Endothelial cell of umbilical vein (primary cell): ENCODE measurements around the gene CDCP1. TPM values are rescaled to one million over a fixed set of nuclear protein-coding genes. Genes with fewer than 3 reads are reported as not detected.

Source experiments
- BruUV-seq: library from RNA; stranded (reverse); fragments of 400-500 nt; replicated peaks from 2 replicates; lab custom pipeline; 2021; lab: Mats Ljungman, UMichigan
- CTCF ChIA-PET: fragments of 300-600, 350-600 bp; sonication (Branson Sonifier 250); formaldehyde crosslinking; loops from one replicate; lab custom pipeline; 2021; ENCODE audit warnings: antibody characterized with exemption, inconsistent platforms; lab: Charles Lee
- POLR2A ChIA-PET: fragments of 300-600, 350-600 bp; sonication (Branson Sonifier 250); formaldehyde crosslinking; loops from one replicate; lab custom pipeline; 2021; ENCODE audit warnings: antibody characterized with exemption, inconsistent platforms; lab: Charles Lee
- DNase-seq: peaks from one replicate; pipeline ENCODE4 v3.0.0-alpha.2; 2011; ENCODE audit warnings: low read depth, low spot score
- FAIRE-seq: peaks from 2 replicates; lab custom pipeline; 2011; peaks lifted over from hg19 to GRCh38; lab: Jason Lieb, UNC
- H2AFZ ChIP-seq: 2 replicates; pipeline ENCODE4 v1.6.0; 2012; ENCODE audit warnings: low read depth, low read length, control low read depth, inconsistent platforms
- H3K27ac ChIP-seq: 2 replicates; pipeline ENCODE4 v1.5.1; 2011; ENCODE audit warnings: low read depth, mild to moderate bottlenecking, control low read depth, low read length, moderate library complexity; ENCODE audit not compliant: insufficient read depth
- H3K27me3 ChIP-seq, 2 experiments: 2 replicates each; pipeline versions ENCODE4 v1.6.0 to v1.6.1; 2011; ENCODE audit warnings: low read length in 2 of 2, mixed read lengths in 1 of 2; ENCODE audit not compliant: control insufficient read depth in 2 of 2, insufficient read depth in 2 of 2
- H3K36me3 ChIP-seq, 2 experiments: 2 replicates in 1 of 2; 3 replicates in 1 of 2; pipeline ENCODE4 v1.5.1; 2011; ENCODE audit warnings: low read length in 2 of 2, mild to moderate bottlenecking in 1 of 2, moderate library complexity in 1 of 2; ENCODE audit not compliant: control insufficient read depth in 2 of 2, insufficient read depth in 2 of 2; ENCODE audit errors: extremely low read depth in 1 of 2
- H3K4me1 ChIP-seq: 3 replicates; pipeline ENCODE4 v1.5.1; 2011; ENCODE audit warnings: mild to moderate bottlenecking, low read length; ENCODE audit not compliant: control insufficient read depth, insufficient read depth; ENCODE audit errors: extremely low read depth
- H3K4me2 ChIP-seq: 2 replicates; pipeline ENCODE4 v1.6.1; 2011; ENCODE audit warnings: low read length, control low read depth, mixed read lengths; ENCODE audit not compliant: insufficient read depth
- H3K4me3 ChIP-seq, 3 experiments: fragments of 200-600 bp in 1 of 3; sonication (generic), shearing (Covaris generic) in 1 of 3; replicated peaks in 1 of 3; 2 replicates each; pipeline ENCODE4 v1.5.1; 2011 to 2016; ENCODE audit warnings: control low read depth in 3 of 3, low read length in 3 of 3, mild to moderate bottlenecking in 2 of 3, inconsistent platforms in 1 of 3, low read depth in 1 of 3, moderate library complexity in 1 of 3; ENCODE audit not compliant: insufficient read depth in 1 of 3
- H3K79me2 ChIP-seq: 2 replicates; pipeline ENCODE4 v1.6.0; 2012; ENCODE audit warnings: low read length, inconsistent platforms; ENCODE audit not compliant: control insufficient read depth, insufficient read depth
- H3K9ac ChIP-seq: replicated peaks from 2 replicates; pipeline ENCODE3; 2011; ENCODE audit warnings: low read length, control low read depth; ENCODE audit not compliant: insufficient read depth; ENCODE audit errors: extremely low read depth
- H3K9me1 ChIP-seq: replicated peaks from 3 replicates; pipeline ENCODE4 v1.6.0; 2011; ENCODE audit warnings: mild to moderate bottlenecking, low read length; ENCODE audit not compliant: control insufficient read depth, insufficient read depth; ENCODE audit errors: extremely low read depth
- H3K9me3 ChIP-seq: replicated peaks from 2 replicates; pipeline ENCODE4 v1.5.1; 2012; ENCODE audit warnings: low read length, inconsistent platforms; ENCODE audit not compliant: control insufficient read depth, insufficient read depth
- H4K20me1 ChIP-seq: replicated peaks from 2 replicates; pipeline ENCODE3; 2011; ENCODE audit warnings: mild to moderate bottlenecking, low read length; ENCODE audit not compliant: control insufficient read depth, insufficient read depth; ENCODE audit errors: extremely low read depth
- CTCF ChIP-seq, 2 donors: IDR thresholded peaks; 1 replicate in 1 of 2; 2 replicates in 1 of 2; pipeline ENCODE4 v1.5.1; 2011; ENCODE audit warnings: low read length in 2 of 2, mild to moderate bottlenecking in 2 of 2, moderate library complexity in 2 of 2, control low read depth in 1 of 2, inconsistent platforms in 1 of 2, low read depth in 1 of 2; ENCODE audit not compliant: insufficient read depth in 1 of 2; ENCODE audit errors: extremely low read depth in 1 of 2
- EZH2 ChIP-seq: IDR thresholded peaks from 2 replicates; pipeline ENCODE4 v1.6.1; 2012; ENCODE audit warnings: borderline replicate concordance, low read depth, mild to moderate bottlenecking, moderate library complexity, low read length, inconsistent platforms; ENCODE audit not compliant: severe bottlenecking
- FOS ChIP-seq: IDR thresholded peaks from 2 replicates; pipeline ENCODE4 v1.6.1; 2011; ENCODE audit warnings: mild to moderate bottlenecking, low read length, moderate library complexity, borderline replicate concordance; ENCODE audit not compliant: insufficient read depth
- GATA2 ChIP-seq: IDR thresholded peaks from 2 replicates; pipeline ENCODE4 v1.7.0; 2011; ENCODE audit warnings: low read depth, mild to moderate bottlenecking, moderate library complexity, mixed read lengths, low read length; ENCODE audit not compliant: insufficient read length, insufficient read depth
- JUN ChIP-seq: IDR thresholded peaks from 2 replicates; pipeline ENCODE4 v1.6.1; 2011; ENCODE audit warnings: borderline replicate concordance, low read depth; ENCODE audit not compliant: insufficient read length, insufficient read depth
- MAX ChIP-seq: IDR thresholded peaks from 2 replicates; pipeline ENCODE4 v1.6.1; 2011; ENCODE audit not compliant: insufficient read depth, insufficient read length
- MYC ChIP-seq: IDR thresholded peaks from one replicate; pipeline ENCODE4 v1.6.1; 2011; ENCODE audit warnings: mild to moderate bottlenecking, low read depth, low read length
- POLR2A ChIP-seq: IDR thresholded peaks from 2 replicates; pipeline ENCODE4 v1.6.1; 2012; ENCODE audit warnings: low read depth, mild to moderate bottlenecking, control low read depth, low read length
- POLR2AphosphoS5 ChIP-seq: IDR thresholded peaks from 2 replicates; pipeline ENCODE4 v1.6.1; 2012; ENCODE audit warnings: low read depth, mild to moderate bottlenecking, control low read depth, low read length, moderate library complexity; ENCODE audit not compliant: insufficient read depth
- dilution Hi-C: fragments of 300-500 bp; cut with MboI; formaldehyde crosslinking; loops from one replicate; pipeline ENCODE4 v1.15.0; 2019; ENCODE audit warnings: low sequenced_read_pairs; ENCODE audit not compliant: extremely low pct_ligation_motif_present
- intact Hi-C: fragments of 100-400 bp; cut with micrococcal nuclease; formaldehyde crosslinking; loops from one replicate; pipeline ENCODE4 v1.10.0; 2022
- polyA plus RNA-seq, 4 experiments: library from polyadenylated mRNA; depleted of rRNA in 3 of 4; stranded (reverse) in 3 of 4; unstranded in 1 of 4; fragments of >200 nt; gene quantifications; 2 replicates each; pipeline versions ENCODE4 v1.2.1 to v1.2.3, GENCODE V29; 2011 to 2012; ENCODE audit warnings: missing spikeins in 1 of 4
- total RNA-seq: library from RNA; stranded (reverse); gene quantifications from 2 replicates; pipeline ENCODE4 v1.2.3, GENCODE V29; 2021

CDCP1 gene
- total and polyA plus RNA-seq, 2 donors (not counting 3 experiments of a cell fraction or from before 2014, with no cell fraction given) = 0.01 to 0.22 TPM

- H3K4me1 ChIP-seq = no peaks in the 10 kb centered on the region
- H3K4me3 ChIP-seq = no peak overlapping the region
- no TSS peak for BruUV-seq
- no peaks in the 10 kb centered on the region for H3K36me3 ChIP-seq
- dilution Hi-C loops = no loop called here
- no peak overlapping the region for H2AFZ ChIP-seq
- H3K79me2 ChIP-seq = no peaks in the 10 kb centered on the region
- H3K4me2 ChIP-seq = no peak overlapping the region
- H3K9me3 ChIP-seq = no peaks in the 10 kb centered on the region
- H3K27ac ChIP-seq = no peak overlapping the region
- FAIRE-seq = no peak
- no peaks in the 10 kb centered on the region for H4K20me1 ChIP-seq
- H3K9me1 ChIP-seq = no peaks in the 10 kb centered on the region
- H3K9ac ChIP-seq = no peak overlapping the region
- ChIA-PET POLR2A (no interaction called here), CTCF (interaction anchor here (1.7 kb wide), 1 partner anchor 13 kb away, joined by 5 read pairs; no protein-coding TSS in a partner anchor)
- intact Hi-C loops = no loop called here
- DNase-seq = no peak
- H3K27me3 ChIP-seq = no peaks in the 10 kb centered on the region
- no peak for TF ChIP-seq FOS
- no peak for TF ChIP-seq MYC
- TF ChIP-seq POLR2AphosphoS5 = no peak
- TF ChIP-seq JUN = no peak
- no peak for TF ChIP-seq EZH2
- TF ChIP-seq GATA2 = no peak
- TF ChIP-seq POLR2A = no peak
- TF ChIP-seq CTCF (IDR thresholded peaks at IDR 0.05; ENCODE audit: extremely low read depth in 1 of 2, insufficient read depth in 1 of 2, low read depth in 1 of 2, low read length in 2 of 2) = no peak
- no peak for TF ChIP-seq MAX
Observed at GRCh38 chr3:45130476-45130875, 15.7 kb downstream of the CDCP1 start.
